Keratinocyte (primary cell): Measurements from ENCODE around the gene DOK4.

Source experiments
- EZH2 ChIP-seq: IDR thresholded peaks from one replicate; pipeline ENCODE4 v1.6.1; 2012; ENCODE audit warnings: inconsistent platforms, mild to moderate bottlenecking, low read length, moderate library complexity
- TF ChIP-seq, protein P1 (sequence below), 3 experiments: IDR thresholded peaks in 1 of 3; conservative IDR thresholded peaks in 1 of 3; optimal IDR thresholded peaks in 1 of 3; 2 replicates in 2 of 3; 3 replicates in 1 of 3; pipeline versions ENCODE3 to v1.5.1; 2011; ENCODE audit warnings: low read length in 3 of 3, mild to moderate bottlenecking in 3 of 3, moderate library complexity in 2 of 3, control low read depth in 1 of 3, inconsistent platforms in 1 of 3; ENCODE audit not compliant: insufficient read depth in 2 of 3; ENCODE audit errors: extremely low read depth in 1 of 3

DNA sequence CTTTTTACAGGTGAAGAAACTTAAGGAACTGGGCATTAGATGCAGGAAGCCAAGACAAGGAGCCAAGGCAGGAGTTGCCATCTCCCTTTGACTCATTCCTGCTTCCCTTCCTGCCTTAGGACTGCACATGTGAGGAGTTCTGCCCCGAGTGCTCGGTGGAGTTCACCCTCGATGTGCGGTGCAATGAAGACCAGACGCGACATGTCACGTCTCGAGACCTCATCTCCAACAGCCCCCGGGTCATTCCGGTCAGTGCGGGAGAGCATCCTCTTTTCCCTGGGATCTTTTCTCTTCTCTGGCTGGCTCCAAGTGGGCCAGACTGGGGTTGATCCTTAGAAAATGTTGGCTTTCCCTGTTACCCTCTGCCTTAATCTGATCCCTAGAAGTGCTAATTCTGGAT, 17.2 kb downstream of the DOK4 start:
- no peak for TF ChIP-seq EZH2
- TF ChIP-seq, protein P1, sequence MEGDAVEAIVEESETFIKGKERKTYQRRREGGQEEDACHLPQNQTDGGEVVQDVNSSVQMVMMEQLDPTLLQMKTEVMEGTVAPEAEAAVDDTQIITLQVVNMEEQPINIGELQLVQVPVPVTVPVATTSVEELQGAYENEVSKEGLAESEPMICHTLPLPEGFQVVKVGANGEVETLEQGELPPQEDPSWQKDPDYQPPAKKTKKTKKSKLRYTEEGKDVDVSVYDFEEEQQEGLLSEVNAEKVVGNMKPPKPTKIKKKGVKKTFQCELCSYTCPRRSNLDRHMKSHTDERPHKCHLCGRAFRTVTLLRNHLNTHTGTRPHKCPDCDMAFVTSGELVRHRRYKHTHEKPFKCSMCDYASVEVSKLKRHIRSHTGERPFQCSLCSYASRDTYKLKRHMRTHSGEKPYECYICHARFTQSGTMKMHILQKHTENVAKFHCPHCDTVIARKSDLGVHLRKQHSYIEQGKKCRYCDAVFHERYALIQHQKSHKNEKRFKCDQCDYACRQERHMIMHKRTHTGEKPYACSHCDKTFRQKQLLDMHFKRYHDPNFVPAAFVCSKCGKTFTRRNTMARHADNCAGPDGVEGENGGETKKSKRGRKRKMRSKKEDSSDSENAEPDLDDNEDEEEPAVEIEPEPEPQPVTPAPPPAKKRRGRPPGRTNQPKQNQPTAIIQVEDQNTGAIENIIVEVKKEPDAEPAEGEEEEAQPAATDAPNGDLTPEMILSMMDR (optimal IDR thresholded peaks at IDR 0.05 in 1 of 3, IDR thresholded peaks at IDR 0.05 in 1 of 3, conservative IDR thresholded peaks at IDR 0.05 in 1 of 3; ENCODE audit: extremely low read depth in 1 of 3, insufficient read depth in 2 of 3, low read length in 3 of 3) = no peak
